Skin epidermis (tissue), 12 donors: ENCODE data around the gene KIAA0930.
A peak's percentile ranks its signal among the peaks of the same experiment; 100 is the strongest.
"Not testable (repeated sequence)": the region's sequence is repeated elsewhere in the genome, so short reads cannot be mapped to it uniquely, and the experiment has no call there.

Experiments used
- H3K27ac ChIP-seq, 21 experiments: fragments of 200-600 bp; sonication (generic) in 11 of 21; one replicate each; pipeline ENCODE4 v1.5.0; 2020; ENCODE audit warnings: mild to moderate bottlenecking in 3 of 21, inconsistent platforms in 2 of 21, moderate library complexity in 2 of 21
- H3K4me3 ChIP-seq, 7 experiments: fragments of 200-600 bp; sonication (generic) in 2 of 7; one replicate each; pipeline ENCODE4 v1.5.0; 2020; ENCODE audit warnings: inconsistent platforms in 2 of 7, mild to moderate bottlenecking in 2 of 7, moderate library complexity in 1 of 7

Gene KIAA0930

DNA sequence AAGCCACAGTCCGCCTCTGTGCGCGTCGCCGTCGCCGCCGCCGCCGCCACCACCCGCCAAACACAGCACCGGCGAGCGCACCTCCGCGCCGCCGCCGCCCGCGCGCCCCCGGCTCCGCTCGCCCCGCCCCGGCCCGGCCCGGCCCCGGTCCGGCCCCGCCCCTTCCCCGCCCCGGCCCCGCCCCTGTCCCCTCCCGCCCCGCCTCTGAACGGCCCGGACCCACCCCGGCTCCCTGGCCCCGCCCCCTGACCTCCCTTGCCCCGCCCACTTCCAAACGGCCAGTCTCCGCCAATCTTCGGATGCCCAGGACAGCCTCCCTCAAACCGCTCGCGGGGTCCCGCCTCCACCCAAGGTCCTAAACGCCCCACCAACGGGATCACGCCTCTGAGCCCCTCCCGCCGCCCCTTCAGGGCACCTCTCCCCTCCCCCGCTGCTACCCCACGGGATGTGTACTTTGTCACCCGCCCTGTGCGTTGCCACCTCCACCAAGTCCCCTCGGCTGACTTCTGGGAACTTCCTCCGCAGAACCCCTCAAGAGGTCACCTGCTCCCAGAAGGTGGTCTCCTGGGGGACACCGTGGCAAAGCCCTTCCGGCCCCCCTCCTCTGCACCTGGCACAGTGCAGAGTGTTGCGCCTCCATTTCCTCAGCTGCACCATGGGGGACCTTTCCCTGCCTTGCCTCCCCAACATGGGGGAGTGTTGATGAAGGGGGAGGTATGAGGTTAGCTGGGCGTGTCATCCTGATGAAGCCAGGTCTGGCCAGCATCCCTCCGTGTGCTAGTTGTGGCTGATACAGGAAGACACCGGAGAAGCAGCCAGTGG lies at the start of gene KIAA0930:
KIAA0930 (minus strand) TSS at position 85 of the 822 bp plus-strand sequence. CDS start 191 bp downstream, outside the sequence.
- H3K4me3 ChIP-seq = peak within 1 kb of the TSS; percentile 54 to 77 (median 73)
- peak within 1 kb of the TSS in 20 of 21 experiments; percentile 45 to 91 (median 78) for H3K27ac ChIP-seq

DNA sequence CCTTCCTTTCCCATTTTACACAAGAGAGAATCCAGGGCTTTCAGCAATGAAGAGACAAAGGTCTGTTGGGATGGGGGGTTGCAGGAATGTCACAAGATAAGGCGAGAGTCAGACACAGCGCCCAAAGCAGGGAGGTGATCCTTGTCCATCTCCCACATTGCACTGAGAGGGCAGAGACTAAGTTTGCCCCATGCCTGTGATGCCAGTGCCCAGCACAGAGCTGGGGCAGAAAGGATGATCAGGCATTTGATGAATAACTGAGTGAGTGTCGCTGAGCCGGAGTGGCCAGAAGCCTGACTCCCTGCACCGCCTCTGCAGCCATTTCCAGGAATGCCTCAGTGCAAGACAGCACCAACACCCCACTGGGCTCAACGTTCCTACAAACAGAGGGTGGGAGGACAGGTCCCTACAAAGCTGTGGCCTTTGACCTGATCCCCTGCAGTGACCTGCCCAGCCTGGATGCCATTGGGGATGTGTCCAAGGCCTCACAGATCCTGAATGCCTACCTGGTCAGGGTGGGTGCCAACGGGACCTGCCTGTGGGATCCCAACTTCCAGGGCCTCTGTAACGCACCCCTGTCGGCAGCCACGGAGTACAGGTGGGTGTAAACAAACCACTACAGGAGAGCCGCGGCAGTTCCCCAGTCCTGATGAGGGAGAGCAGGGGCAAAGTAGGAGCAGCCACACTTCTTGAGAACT lies 46.3 kb upstream of the KIAA0930 start:
- H3K4me3 ChIP-seq = no peak overlapping the region
- H3K27ac ChIP-seq = no peak overlapping the region

DNA sequence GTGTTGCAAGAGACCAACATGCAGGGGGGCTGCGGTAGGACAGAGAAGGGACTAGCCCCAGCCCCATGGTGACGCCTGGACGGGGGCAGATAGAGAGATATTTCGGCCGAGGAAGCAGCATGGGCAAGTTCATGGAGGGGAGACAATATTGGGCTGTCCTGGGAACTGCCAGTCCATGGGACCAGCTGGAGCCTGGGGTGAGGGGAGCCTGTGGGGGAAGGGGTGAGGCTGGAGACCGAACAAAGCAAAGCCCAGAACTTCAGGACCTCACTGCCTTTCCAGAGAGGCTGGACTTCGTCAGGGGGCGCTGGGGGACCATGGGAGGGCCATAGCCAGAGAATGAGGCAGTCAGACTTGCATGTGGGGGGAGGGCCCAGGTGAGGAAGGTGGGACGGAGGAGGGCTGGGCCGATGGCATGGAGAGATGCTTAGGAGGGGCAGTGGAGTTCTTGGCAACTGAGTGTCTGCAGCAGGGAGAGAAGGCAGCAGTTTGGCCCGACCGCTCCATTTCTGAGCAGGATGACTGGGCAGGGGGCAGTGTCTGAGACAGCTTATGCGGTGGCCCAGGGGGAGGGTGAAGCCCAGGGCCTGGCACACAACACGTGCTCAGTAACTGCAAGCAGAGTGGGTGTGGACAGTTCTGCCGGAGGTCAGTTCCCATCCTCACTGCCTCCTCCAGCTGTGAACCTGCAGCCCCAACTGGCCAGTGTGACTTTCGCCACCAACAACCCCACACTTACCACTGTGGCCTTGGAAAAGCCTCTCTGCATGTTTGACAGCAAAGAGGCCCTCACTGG lies 44.8 kb upstream of the KIAA0930 start:
- no peak overlapping the region for H3K4me3 ChIP-seq
- no peak overlapping the region for H3K27ac ChIP-seq

DNA sequence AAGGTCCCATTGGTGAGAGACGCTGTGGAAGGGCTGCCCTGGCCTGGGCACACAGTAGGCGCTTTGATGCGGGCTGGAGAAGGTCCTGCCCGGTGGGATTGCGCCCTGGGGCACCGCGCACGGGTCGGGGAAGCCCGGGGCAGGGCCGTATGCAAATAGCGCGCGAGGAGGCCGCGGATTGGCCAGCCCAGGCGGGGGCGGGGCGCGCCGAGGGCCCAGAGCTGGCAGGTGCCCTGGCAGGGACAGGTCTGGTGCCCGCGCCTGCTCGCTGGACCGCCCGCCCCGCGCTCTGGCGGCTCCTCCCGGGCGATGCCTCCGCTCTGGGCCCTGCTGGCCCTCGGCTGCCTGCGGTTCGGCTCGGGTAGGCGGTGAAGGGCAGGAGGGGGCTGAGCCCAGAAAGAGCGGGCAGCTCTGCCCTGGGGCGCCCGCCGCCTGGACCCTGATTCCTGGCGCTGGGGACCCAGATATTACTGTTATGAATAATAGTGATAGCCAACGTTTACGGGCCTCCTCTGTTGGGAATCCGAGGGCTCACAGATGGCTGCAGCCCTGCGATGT lies 44.1 kb upstream of the KIAA0930 start, which contains the start of gene UPK3A:
UPK3A (plus strand) TSS at position 245 of the 558 bp plus-strand sequence; CDS start at position 310, 65 bp downstream.
- peak within 1 kb of the TSS in 1 of 21 experiments; percentile 9 for H3K27ac ChIP-seq
- H3K4me3 ChIP-seq = peak within 1 kb of the TSS in 2 of 7 experiments; percentile 6 to 26

DNA sequence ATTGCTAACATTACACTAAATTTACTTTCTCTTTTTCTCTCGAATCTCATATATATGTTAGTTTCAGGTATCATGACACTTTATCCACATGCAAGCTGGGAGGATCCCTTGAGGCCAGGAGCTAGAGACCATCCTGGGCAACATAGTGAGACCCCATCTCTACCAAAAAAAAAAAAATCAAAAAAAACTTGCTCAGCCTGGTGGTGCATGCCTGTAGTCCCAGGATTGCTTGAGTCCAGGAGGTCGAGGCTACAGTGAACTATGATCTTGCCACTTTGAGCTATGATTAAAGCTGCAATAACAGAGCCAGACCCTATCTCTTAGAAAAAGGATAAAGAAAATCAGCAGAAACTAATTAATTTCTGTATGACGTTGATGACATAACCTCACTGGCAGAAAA lies 40.3 kb upstream of the KIAA0930 start:
- H3K27ac ChIP-seq = peak overlapping the region in 1 of 21 experiments; percentile 61
- no peak overlapping the region for H3K4me3 ChIP-seq

DNA sequence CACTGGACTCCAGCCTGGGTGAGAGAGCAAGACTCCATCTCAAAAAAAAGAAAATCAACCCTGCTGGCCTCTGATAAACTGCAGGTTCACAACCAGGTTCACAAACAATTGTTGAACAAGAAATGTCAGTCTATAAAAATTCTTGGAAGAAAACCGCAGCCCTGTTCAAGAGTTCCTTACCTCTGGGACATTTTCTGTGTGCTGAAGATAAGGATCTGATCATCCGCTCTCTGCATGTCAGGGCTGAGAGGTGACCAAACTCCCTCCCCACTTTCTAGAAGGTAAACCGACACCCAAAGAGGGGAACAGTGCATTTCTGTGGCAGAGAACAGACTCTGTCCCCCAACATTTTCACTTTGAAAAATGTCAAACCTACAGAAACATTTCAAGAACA lies 39.9 kb upstream of the KIAA0930 start:
- H3K27ac ChIP-seq = peak overlapping the region in 16 of 21 experiments; percentile 7 to 81 (median 48)
- no peak overlapping the region for H3K4me3 ChIP-seq

DNA sequence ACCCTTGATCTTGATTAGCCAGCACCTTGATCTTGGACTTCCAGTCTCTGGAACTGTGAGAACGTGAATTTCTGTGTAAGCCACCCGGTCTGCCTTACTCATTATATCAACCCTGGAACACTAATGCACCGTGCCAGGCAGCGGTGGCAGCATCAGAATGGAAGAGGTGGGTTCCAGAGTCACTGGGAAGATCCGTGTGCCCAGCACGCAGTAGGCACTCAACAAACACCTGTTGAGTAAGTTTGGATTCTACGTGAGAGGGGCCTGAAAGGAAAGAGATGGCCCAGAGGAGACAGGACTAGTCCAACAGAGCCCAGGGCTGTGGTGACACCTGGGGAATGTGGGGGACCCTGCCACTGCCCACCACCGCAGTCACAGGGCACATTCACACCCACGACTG lies 37.4 kb upstream of the KIAA0930 start:
- H3K27ac ChIP-seq = no peak overlapping the region
- no peak overlapping the region for H3K4me3 ChIP-seq

DNA sequence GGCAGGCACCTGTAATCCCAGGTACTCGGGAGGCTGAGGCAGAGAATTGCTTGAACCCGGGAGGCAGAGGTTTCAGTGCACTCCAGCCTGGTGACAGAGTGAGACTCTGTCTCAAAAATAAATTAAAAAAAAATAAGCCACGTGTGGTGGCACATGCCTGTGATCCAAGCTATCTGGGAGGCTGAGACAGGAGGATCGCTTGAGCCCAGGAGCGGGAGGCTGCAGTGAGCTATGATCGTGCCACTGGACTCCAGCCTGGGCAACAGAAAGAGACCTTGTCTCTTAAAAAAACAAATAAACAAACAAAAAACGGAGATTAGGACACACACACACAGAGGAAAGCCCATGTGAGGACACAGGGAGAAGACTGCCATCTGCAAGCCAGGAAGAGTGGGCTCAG lies 37.0 kb upstream of the KIAA0930 start:
- H3K4me3 ChIP-seq, H3K27ac ChIP-seq: not testable (repeated sequence)

DNA sequence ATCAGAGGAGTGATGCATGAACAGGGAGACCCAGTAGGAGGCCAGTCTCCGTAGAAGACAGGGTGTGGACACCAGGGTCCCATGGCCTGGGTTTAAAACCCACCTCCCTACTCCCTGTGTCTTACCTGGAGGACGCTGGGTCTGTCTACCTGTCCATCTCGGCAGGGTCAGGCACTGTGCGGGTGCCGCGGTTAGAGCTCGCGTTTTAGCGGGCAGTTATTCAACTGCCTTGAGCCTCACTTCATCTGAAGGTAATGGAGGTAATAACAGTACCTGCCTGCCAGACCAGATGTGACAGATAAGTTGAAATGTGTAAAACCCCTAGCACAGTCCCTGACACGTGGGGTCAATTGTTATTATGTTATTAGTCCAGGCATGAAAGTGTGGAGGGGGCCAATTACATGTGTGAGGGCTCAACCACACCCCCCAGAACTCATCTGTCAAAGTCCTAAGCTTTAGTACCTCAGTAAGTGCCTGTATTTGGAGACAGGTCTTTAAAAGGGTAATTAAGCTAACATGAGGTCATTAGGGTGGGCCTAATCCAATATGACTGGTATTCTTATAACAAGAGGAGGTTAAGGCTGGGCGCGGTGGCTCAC lies 35.9 kb upstream of the KIAA0930 start:
- Histone ChIP-seq H3K27ac (no peak overlapping the region), H3K4me3 (no peak overlapping the region)

DNA sequence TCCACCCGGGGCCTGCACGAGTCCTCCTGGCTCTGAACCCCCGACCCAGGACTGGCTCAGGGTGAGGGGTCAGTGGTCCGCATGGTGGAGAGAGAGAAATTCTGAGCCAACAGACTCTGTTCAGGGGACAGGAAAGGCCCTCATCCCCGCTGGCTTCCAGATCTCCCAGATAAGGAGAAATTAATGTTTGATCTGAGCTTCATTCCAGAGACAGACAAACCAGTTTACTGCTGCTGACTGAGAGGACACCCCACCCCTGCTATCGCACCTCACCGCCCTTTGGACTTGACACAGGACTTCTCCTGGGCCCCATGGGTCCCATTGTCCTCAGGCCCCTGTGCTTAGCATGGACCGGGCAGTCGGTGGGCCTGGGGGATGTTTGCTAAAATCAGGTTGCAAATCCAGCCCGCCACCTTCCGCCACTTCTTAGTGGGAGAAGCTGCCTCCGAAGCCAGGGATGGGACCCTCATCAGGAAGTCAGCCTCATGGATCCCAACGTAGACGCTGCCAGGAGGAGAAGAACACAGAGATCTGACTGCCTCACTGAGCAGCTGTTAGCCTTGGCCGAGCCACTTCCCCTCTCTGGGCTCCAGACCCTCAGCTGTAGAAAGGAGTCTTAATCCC lies 32.9 kb upstream of the KIAA0930 start:
- Histone ChIP-seq H3K27ac (no peak overlapping the region), H3K4me3 (no peak overlapping the region)

DNA sequence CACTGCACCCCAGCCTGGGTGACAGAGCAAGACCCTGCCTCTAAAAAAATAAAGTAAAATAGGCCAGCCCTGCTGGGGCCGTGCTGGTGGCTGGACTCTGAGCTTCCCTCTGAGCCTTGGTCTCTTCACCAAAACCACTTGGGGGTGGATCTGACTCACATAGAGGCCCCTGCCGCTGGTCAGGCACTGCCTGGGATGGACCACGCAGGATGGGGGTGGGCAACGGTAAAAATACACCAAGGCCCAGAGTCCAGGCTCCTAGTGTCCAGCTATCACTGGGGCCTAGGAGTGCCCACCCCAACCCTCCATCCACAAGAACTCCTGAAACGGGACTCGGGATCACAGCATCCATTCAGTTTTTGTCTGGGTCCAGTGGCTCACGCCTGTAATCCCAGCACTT lies 31.8 kb upstream of the KIAA0930 start:
- Histone ChIP-seq H3K27ac (peak overlapping the region in 17 of 21 experiments; percentile 30 to 83 (median 69)), H3K4me3 (no peak overlapping the region)

DNA sequence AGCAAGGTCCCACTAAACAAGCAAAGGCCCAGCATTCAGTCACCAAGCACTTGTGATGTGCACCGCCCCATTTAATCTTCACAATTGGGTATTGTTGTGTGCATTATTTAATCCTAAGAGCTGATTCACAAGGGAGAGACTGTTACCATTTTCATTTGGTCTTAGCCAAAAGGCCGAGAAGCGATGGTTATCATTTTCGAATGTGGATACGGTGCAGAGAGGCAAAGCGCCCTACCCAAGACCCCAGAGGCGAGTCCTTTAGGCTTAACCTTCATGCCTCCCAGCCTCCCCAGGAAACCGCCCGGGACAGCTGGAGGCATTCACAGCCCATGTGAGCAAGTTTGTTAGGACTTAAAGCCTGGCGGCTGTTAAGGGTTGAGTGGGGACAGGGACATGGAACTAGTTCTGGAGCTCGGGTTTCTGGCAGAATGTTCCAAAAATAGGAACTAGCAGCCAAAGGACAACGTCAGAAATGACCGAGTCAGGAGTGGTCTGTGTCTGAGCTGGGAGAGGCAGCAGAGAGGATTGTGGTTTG lies 31.0 kb upstream of the KIAA0930 start:
- no peak overlapping the region for H3K4me3 ChIP-seq
- peak overlapping the region in 14 of 21 experiments; percentile 34 to 83 (median 70) for H3K27ac ChIP-seq

DNA sequence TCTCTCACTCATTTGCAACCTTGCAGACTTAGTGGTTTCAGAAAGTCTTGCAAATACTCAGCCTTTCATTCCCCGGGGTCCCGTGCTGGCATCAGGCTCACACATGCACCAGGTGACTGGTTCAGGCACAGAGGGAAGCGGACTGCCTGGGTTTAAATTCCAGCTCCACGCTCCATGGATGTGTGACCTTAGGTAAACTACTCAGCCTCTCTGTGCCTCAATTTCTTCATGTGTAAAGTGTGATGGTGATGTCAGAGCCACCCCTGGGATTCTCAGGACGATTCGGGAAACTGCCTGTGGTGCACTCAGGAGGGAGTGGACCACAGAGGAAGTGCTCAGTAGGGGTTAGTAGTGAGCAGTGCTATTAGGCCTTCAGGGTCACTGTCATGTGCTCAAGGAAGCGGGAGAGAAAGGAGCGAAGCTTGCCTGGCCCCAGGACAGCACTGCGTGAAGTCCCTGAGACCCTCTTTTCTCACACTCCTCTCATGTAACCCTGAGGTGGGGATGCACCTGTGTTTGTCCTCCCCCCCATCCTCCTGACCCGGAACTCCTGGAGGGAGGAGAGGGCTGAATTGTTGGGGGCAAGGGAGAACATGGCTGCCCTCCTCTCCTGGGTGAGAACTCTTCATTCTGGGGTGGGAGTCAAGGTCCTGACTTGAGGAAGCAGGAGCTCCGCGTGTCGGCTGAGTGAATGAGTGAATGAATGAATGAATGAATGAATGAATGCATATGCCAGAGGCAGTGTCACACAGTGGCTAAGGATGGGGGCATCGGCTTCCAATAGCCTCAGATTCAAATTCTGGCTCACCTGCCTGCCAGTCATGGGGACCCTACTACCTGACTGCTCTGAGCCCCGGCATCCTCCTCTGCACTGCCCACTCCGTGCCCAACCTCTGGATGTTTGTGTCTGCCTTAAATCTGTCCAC lies 29.7 kb upstream of the KIAA0930 start:
- peak overlapping the region in 2 of 21 experiments; percentile 4 to 14 for H3K27ac ChIP-seq
- H3K4me3 ChIP-seq = no peak overlapping the region

DNA sequence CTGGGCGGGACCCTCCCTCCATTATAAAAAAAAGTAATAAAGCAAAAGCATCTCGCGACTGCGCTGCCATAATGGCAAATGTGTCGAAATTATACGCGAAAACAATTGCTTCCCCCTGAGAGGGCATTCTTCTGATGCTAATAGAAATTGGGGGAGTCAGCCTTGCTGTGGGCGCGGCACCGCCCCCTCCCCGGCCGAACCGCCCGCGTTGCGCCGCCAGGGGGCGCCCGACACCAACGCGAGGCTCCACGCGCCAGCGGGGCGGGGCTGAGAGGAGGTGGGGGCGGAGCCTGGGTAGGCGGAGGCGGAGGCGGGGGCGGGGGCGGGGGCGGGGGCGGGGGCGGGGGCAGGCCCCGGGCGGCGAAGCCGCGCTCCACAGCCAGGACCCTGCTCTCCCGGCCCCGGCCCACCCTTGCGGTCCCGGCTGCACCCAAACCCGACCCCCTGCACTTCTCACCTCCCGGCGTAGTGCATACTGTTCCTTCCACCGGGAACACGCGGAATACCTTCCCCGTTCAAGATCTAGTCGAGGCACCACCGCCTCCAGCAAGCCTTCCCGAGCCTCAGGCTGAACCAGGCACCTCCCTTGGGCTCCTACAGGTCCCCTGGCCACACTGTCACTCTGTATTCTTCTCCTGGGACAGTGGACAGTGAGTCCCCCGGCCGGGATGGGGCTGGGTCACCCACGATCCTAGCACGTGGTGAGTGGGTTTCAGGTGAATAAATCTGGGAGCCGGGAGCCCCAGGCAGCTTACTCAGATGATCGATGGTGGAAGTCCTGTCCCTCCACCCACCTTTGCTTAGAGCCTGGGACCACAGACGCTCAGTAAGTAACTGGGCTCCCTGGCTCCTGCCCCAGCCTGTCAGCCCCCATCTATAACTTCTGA lies 28.5 kb upstream of the KIAA0930 start:
- Histone ChIP-seq H3K27ac (peak overlapping the region in 13 of 21 experiments; percentile 14 to 73 (median 49)), H3K4me3 (peak overlapping the region; percentile 34 to 56 (median 40))

DNA sequence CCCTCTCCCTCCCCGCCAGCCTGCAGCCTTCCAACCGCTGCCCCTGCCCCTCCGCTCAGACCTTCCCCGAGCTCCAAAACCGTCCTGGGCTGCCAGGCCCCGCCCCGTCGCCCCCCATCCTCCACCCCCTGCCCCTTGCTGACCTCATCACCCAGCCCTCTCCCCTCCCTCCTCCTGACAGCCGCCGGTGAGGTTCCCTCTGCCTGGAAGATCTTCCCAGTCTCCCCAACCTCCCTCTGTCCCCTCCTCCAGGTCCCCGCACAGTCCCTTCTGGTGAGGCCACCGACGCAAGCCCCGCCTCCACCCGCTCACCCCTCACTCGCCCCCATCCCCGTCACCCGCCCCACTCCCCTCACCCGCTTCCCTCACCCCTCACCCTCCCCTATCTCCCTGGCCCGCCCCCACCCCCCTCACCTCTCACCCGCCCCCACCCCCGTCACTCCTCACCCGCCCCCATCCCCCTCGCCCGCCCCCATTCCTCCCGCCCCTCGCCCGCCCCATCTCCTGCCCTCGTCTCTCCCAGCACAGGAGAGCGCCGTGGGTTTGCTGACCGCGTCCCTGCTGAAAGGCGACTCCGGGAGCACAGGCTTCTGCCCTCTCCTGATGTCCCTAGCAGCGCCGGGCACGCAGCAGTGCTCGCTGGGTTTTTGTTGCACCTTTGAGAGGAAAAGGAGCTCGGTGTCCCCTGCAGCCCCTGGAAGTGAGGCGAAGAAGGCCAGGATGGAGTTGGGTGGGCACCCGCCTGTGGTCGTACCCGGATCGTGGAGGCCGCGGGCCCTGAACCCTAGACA lies 27.7 kb upstream of the KIAA0930 start:
- Histone ChIP-seq H3K27ac (peak overlapping the region in 12 of 21 experiments; percentile 11 to 73 (median 50)), H3K4me3 (peak overlapping the region; percentile 34 to 56 (median 40))

DNA sequence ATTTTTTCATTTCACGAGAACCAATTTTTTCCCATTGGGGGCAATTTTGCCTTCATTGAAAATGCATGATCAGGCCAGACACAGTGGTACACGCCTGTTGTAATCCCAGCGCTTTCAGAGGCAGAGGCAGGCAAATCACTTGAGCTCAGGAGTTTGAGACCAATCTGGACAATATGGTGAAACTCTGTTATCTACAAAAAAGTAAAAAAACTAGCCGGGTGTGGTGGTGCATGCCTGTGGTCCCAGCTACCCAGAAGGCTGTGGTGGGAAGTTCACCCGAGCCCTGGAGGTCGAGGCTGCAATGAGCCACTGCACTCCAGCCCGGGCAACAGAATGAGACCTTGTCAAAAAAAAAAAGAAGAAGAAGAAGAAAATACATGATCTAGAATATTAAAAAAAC lies 24.8 kb upstream of the KIAA0930 start:
- no peak overlapping the region for H3K27ac ChIP-seq
- H3K4me3 ChIP-seq = no peak overlapping the region
